RWPE2 (cell line): ENCODE data around the gene GCFC2.

Experiments used
- ATAC-seq: fragments of 200-7000 bp; cut with Tn5 transposase; 3 replicates; pipeline ENCODE4 v1.9.1; 2021; ENCODE audit warnings: low read depth
- DNase-seq: peaks from one replicate; pipeline ENCODE4 v3.0.0-alpha.2; 2020; ENCODE audit warnings: low spot score
- H3K27ac ChIP-seq: fragments of 450-650 bp; 2 replicates; pipeline ENCODE4 v1.5.1; 2017; ENCODE audit warnings: mild to moderate bottlenecking; ENCODE audit not compliant: poor library complexity, severe bottlenecking
- H3K27me3 ChIP-seq: fragments of 250-450 bp; sonication (Bioruptor Pico); 2 replicates; pipeline ENCODE4 v1.5.1; 2021; ENCODE audit warnings: mild to moderate bottlenecking, moderate library complexity; ENCODE audit not compliant: insufficient read depth, poor library complexity, severe bottlenecking
- H3K36me3 ChIP-seq: fragments of 250-450 bp; sonication (Bioruptor Pico); 2 replicates; pipeline ENCODE4 v1.5.1; 2020; ENCODE audit warnings: low read depth, mild to moderate bottlenecking, moderate library complexity
- H3K4me1 ChIP-seq: fragments of 250-450 bp; sonication (Bioruptor Pico); 2 replicates; pipeline ENCODE4 v1.5.1; 2021; ENCODE audit warnings: mild to moderate bottlenecking, moderate library complexity; ENCODE audit not compliant: insufficient read depth, poor library complexity, severe bottlenecking
- H3K4me3 ChIP-seq: fragments of 250-450 bp; sonication (Bioruptor Pico); 2 replicates; pipeline ENCODE4 v1.5.1; 2021; ENCODE audit warnings: mild to moderate bottlenecking, moderate library complexity; ENCODE audit not compliant: severe bottlenecking
- H3K9me3 ChIP-seq: fragments of 250-450 bp; sonication (Bioruptor Pico); 2 replicates; pipeline ENCODE4 v1.5.1; 2021; ENCODE audit warnings: mild to moderate bottlenecking, moderate library complexity; ENCODE audit not compliant: severe bottlenecking
- CTCF ChIP-seq: fragments of 450-650 bp; IDR thresholded peaks from one replicate; pipeline ENCODE4 v1.5.1; 2017; ENCODE audit warnings: mild to moderate bottlenecking, moderate library complexity; ENCODE audit not compliant: poor library complexity, severe bottlenecking

Gene GCFC2

GRCh38 chr2:75710577-75711253, at the start of gene GCFC2:
TSS of gene GCFC2 (minus strand) at chr2:75710915. CDS start at chr2:75710855, 60 bp downstream.
- DNase-seq (peak; percentile 86), ATAC-seq (peak; percentile 87)
- H3K36me3 ChIP-seq, result peaks cover 10% of the 10 kb centered on the region
- peak; percentile 44 for TF ChIP-seq CTCF
- H3K27ac ChIP-seq, result peak within 1 kb of the TSS; percentile 67
- H3K4me1 ChIP-seq, result peaks cover 12% of the 10 kb centered on the region
- peak within 1 kb of the TSS; percentile 72 for H3K4me3 ChIP-seq
- H3K27me3 ChIP-seq, result no peaks in the 10 kb centered on the region
- no peaks in the 10 kb centered on the region for H3K9me3 ChIP-seq

- Histone ChIP-seq H3K4me3 (no peak overlapping the region), H3K27me3 (peaks cover 8% of the 10 kb centered on the region), H3K9me3 (no peaks in the 10 kb centered on the region), H3K27ac (no peak overlapping the region), H3K36me3 (no peaks in the 10 kb centered on the region), H3K4me1 (no peaks in the 10 kb centered on the region)
- no peak for TF ChIP-seq CTCF
- DNase-seq, result no peak
- no peak for ATAC-seq
These were observed 42.1 kb upstream of the GCFC2 start for GRCh38 chr2:75752828-75753227.

GRCh38 chr2:75751824-75752468, 41.2 kb upstream of the GCFC2 start:
- DNase-seq (no peak), ATAC-seq (no peak)
- Histone ChIP-seq H3K27me3 (peaks cover 8% of the 10 kb centered on the region), H3K36me3 (no peaks in the 10 kb centered on the region), H3K27ac (no peak overlapping the region), H3K4me3 (no peak overlapping the region), H3K4me1 (no peaks in the 10 kb centered on the region), H3K9me3 (no peaks in the 10 kb centered on the region)
- no peak for TF ChIP-seq CTCF

GRCh38 chr2:75751360-75751759, 40.6 kb upstream of the GCFC2 start:
- no peak overlapping the region for H3K27ac ChIP-seq

More at GRCh38 chr2:75751360-75751759, 40.6 kb upstream of the GCFC2 start:
- no peak for TF ChIP-seq CTCF
- Histone ChIP-seq H3K27me3 (peaks cover 8% of the 10 kb centered on the region), H3K4me3 (no peak overlapping the region), H3K9me3 (no peaks in the 10 kb centered on the region), H3K4me1 (no peaks in the 10 kb centered on the region), H3K36me3 (no peaks in the 10 kb centered on the region)
- ATAC-seq, result no peak
- DNase-seq, result no peak
